HepG2 (cell line): ENCODE measurements around the gene TTPAL. TPM values are rescaled to one million over a fixed set of nuclear protein-coding genes. Genes with fewer than 3 reads are reported as not detected.

Experiments used
- BHLHE40 ChIP-seq: IDR thresholded peaks from 2 replicates; pipeline ENCODE4 v1.6.1; 2011; ENCODE audit warnings: low read length, improper control_type of control experiment
- CREB1 ChIP-seq, 2 experiments: fragments of 450-650 bp in 1 of 2; IDR thresholded peaks; 2 replicates each; pipeline ENCODE4 v1.6.1; 2016 to 2017; ENCODE audit warnings: control low read depth in 1 of 2, mild to moderate bottlenecking in 1 of 2, missing compliant biosample characterization in 1 of 2, missing genetic modification characterization in 1 of 2
- E2F2 ChIP-seq: sonication (generic); formaldehyde crosslinking; IDR thresholded peaks from 2 replicates; pipeline ENCODE4 v1.4.0; 2020; ENCODE audit warnings: missing genetic modification reagents, borderline replicate concordance
- FOXA1 ChIP-seq, 2 experiments: fragments of 450-650 bp in 1 of 2; sonication (generic) in 1 of 2; formaldehyde crosslinking in 1 of 2; IDR thresholded peaks; 2 replicates each; pipeline versions ENCODE4 v1.4.0 to v1.6.1; 2016 to 2020; ENCODE audit warnings: missing genetic modification reagents in 1 of 2
- GFI1 ChIP-seq: sonication (generic); formaldehyde crosslinking; IDR thresholded peaks from 2 replicates; pipeline ENCODE4 v1.5.0; 2020; ENCODE audit warnings: missing genetic modification reagents, mild to moderate bottlenecking, borderline replicate concordance
- KDM5A ChIP-seq: fragments of 200-600 bp; sonication (generic); IDR thresholded peaks from 2 replicates; pipeline ENCODE4 v1.7.0; 2018; ENCODE audit warnings: antibody characterized with exemption, mild to moderate bottlenecking, low read length, borderline replicate concordance
- NRL ChIP-seq: sonication (generic); formaldehyde crosslinking; IDR thresholded peaks from 2 replicates; pipeline ENCODE4 v1.5.0; 2020; ENCODE audit warnings: missing genetic modification reagents, mild to moderate bottlenecking, moderate library complexity, borderline replicate concordance
- PLRG1 ChIP-seq: fragments of 450-650 bp; conservative IDR thresholded peaks from 2 replicates; pipeline ENCODE4 v1.6.1; 2016
- REL ChIP-seq: sonication (generic); formaldehyde crosslinking; conservative IDR thresholded peaks from 2 replicates; pipeline ENCODE4 v1.8.0; 2022; ENCODE audit warnings: mild to moderate bottlenecking, missing genetic modification reagents, moderate library complexity
- THAP11 ChIP-seq: IDR thresholded peaks from 2 replicates; pipeline ENCODE4 v1.6.1; 2016; ENCODE audit warnings: missing biosample characterization, missing genetic modification reagents
- ZGPAT ChIP-seq: IDR thresholded peaks from 2 replicates; pipeline ENCODE4 v1.6.1; 2016; ENCODE audit warnings: mild to moderate bottlenecking
- ZMYM3 ChIP-seq: sonication (generic); formaldehyde crosslinking; IDR thresholded peaks from 2 replicates; pipeline ENCODE4 v1.5.1; 2020; ENCODE audit warnings: mild to moderate bottlenecking, missing genetic modification reagents
- ZNF275 ChIP-seq: sonication (generic); formaldehyde crosslinking; IDR thresholded peaks from 2 replicates; pipeline ENCODE4 v1.8.0; 2022; ENCODE audit warnings: missing genetic modification reagents, mild to moderate bottlenecking, inconsistent platforms, borderline replicate concordance
- ZNF280B ChIP-seq: sonication (generic); formaldehyde crosslinking; IDR thresholded peaks from 2 replicates; pipeline ENCODE4 v1.5.0; 2020; ENCODE audit warnings: missing genetic modification reagents, mild to moderate bottlenecking, borderline replicate concordance
- ZNF326 ChIP-seq: sonication (generic); formaldehyde crosslinking; IDR thresholded peaks from 2 replicates; pipeline ENCODE4 v1.4.0; 2020; ENCODE audit warnings: missing genetic modification reagents, borderline replicate concordance
- ZNF589 ChIP-seq: sonication (generic); formaldehyde crosslinking; conservative IDR thresholded peaks from 2 replicates; pipeline ENCODE4 v1.8.0; 2022; ENCODE audit warnings: mild to moderate bottlenecking, moderate library complexity, missing genetic modification reagents
- ZNF747 ChIP-seq: sonication (generic); formaldehyde crosslinking; IDR thresholded peaks from 2 replicates; pipeline ENCODE4 v1.8.1; 2023; ENCODE audit warnings: missing genetic modification reagents, mild to moderate bottlenecking, borderline replicate concordance
- polyA plus RNA-seq, 8 experiments: library from polyadenylated mRNA; depleted of rRNA in 3 of 8; stranded (reverse) in 7 of 8; unstranded in 1 of 8; fragments of >200 nt; fragmentation: Illumina TruSeq in 4 of 8; extraction: Trizol in 4 of 8; gene quantifications; 2 replicates each; pipeline versions ENCODE4 v1.2.1 to v1.2.3, GENCODE V29; 2011 to 2016; ENCODE audit warnings: low read depth in 4 of 8, missing spikeins in 1 of 8, mixed read lengths in 1 of 8; ENCODE audit not compliant: insufficient read depth in 1 of 8
- total RNA-seq, 5 experiments: library from RNA; depleted of rRNA; stranded (reverse); fragments of >200 nt; fragmentation: Illumina TruSeq; extraction: Trizol; gene quantifications; 2 replicates each; pipeline ENCODE4 v1.2.3, GENCODE V29; 2016; ENCODE audit warnings: low read depth in 1 of 5
- TF ChIP-seq, protein P1 (sequence below): sonication (generic); formaldehyde crosslinking; IDR thresholded peaks from 2 replicates; pipeline ENCODE4 v1.4.0; 2020; ENCODE audit warnings: missing genetic modification reagents
- TF ChIP-seq, protein P2 (sequence below): IDR thresholded peaks from 2 replicates; pipeline ENCODE4 v1.6.1; 2012; ENCODE audit warnings: low read depth, low read length, improper control_type of control experiment
- TF ChIP-seq, protein P3 (sequence below): sonication (generic); formaldehyde crosslinking; IDR thresholded peaks from 2 replicates; pipeline ENCODE4 v1.5.0; 2020; ENCODE audit warnings: missing genetic modification reagents, mild to moderate bottlenecking, borderline replicate concordance

The TTPAL gene
- total and polyA plus RNA-seq, 2 of the 13 experiments (the other 11 are each of a cell fraction or from before 2014, with no cell fraction given) = 4.3 to 18.8 TPM

DNA sequence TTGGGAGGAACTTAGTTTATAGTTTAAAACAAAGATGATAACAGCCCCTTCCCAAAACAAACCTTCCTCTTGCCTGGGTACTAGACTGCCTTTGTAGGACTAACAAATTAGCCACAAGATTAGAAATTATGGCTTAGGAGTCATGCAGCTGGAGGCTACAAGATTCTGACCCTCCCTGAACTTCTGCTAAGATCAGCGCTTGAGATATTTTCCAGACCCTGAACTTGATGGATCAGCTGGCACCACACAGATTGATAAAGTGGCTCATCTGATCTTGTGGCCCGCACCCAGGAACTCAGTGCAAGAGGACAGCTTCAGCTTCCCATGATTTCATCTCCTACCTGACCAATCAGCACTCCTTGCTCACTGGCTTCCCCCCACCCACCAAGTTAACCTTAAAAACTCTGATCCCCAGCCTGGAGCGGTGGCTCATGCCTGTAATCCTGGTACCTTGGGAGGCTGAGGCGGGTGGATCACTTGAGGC is 52.1 kb downstream of the TTPAL start (continued):
- 0 out of 2 replicates have a peak, but pooled peaks have one; percentile 43 for TF ChIP-seq ZNF275 (CRISPR knock-in tag)
- TF ChIP-seq NRL = no peak
- TF ChIP-seq E2F2 (CRISPR knock-in tag) = no peak
- TF ChIP-seq ZNF747 (CRISPR knock-in tag) = peak; percentile 54; the same call in 1 of the 2 replicates
- no peak for TF ChIP-seq ZNF326 (CRISPR knock-in tag)
- TF ChIP-seq ZNF589 = no peak
- no peak for TF ChIP-seq BHLHE40
- TF ChIP-seq, protein P1, sequence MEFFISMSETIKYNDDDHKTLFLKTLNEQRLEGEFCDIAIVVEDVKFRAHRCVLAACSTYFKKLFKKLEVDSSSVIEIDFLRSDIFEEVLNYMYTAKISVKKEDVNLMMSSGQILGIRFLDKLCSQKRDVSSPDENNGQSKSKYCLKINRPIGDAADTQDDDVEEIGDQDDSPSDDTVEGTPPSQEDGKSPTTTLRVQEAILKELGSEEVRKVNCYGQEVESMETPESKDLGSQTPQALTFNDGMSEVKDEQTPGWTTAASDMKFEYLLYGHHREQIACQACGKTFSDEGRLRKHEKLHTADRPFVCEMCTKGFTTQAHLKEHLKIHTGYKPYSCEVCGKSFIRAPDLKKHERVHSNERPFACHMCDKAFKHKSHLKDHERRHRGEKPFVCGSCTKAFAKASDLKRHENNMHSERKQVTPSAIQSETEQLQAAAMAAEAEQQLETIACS = no peak
- TF ChIP-seq GFI1 = 0 out of 2 replicates have a peak, but pooled peaks have one; percentile 51
- TF ChIP-seq ZMYM3 = peak; percentile 81; the same call in 1 of the 2 replicates
- no peak for TF ChIP-seq REL (CRISPR knock-in tag)
- TF ChIP-seq CREB1 (IDR thresholded peaks at IDR 0.05) = no peak
- TF ChIP-seq CREB1 (CRISPR knock-in tag; IDR thresholded peaks at IDR 0.05) = no peak
- TF ChIP-seq, protein P2, sequence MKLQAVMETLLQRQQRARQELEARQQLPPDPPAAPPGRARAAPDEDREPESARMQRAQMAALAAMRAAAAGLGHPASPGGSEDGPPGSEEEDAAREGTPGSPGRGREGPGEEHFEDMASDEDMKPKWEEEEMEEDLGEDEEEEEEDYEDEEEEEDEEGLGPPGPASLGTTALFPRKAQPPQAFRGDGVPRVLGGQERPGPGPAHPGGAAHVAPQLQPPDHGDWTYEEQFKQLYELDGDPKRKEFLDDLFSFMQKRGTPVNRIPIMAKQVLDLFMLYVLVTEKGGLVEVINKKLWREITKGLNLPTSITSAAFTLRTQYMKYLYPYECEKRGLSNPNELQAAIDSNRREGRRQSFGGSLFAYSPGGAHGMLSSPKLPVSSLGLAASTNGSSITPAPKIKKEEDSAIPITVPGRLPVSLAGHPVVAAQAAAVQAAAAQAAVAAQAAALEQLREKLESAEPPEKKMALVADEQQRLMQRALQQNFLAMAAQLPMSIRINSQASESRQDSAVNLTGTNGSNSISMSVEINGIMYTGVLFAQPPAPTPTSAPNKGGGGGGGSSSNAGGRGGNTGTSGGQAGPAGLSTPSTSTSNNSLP = no peak
- TF ChIP-seq THAP11 = no peak
- TF ChIP-seq PLRG1 = no peak
- peak; percentile 0; the same call in 1 of the 2 replicates for TF ChIP-seq ZGPAT
- no peak for TF ChIP-seq FOXA1 (IDR thresholded peaks at IDR 0.05)
- TF ChIP-seq FOXA1 (CRISPR knock-in tag; IDR thresholded peaks at IDR 0.05) = no peak
- TF ChIP-seq, protein P3, sequence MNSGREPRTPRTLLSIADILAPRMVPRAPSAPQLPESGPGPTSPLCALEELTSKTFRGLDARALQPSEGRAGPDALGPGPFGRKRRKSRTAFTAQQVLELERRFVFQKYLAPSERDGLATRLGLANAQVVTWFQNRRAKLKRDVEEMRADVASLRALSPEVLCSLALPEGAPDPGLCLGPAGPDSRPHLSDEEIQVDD (CRISPR knock-in tag) = no peak
- TF ChIP-seq ZNF280B = no peak
- no peak for TF ChIP-seq KDM5A
